ENCODE measurements around the gene FBXL15. TPM values are rescaled to one million over a fixed set of nuclear protein-coding genes. Genes with fewer than 3 reads are reported as not detected.

Gene FBXL15
- total and polyA plus RNA-seq, 2 of the 13 experiments (the other 11 are each of a cell fraction or from before 2014, with no cell fraction given), result 4.3 to 8.3 TPM

DNA sequence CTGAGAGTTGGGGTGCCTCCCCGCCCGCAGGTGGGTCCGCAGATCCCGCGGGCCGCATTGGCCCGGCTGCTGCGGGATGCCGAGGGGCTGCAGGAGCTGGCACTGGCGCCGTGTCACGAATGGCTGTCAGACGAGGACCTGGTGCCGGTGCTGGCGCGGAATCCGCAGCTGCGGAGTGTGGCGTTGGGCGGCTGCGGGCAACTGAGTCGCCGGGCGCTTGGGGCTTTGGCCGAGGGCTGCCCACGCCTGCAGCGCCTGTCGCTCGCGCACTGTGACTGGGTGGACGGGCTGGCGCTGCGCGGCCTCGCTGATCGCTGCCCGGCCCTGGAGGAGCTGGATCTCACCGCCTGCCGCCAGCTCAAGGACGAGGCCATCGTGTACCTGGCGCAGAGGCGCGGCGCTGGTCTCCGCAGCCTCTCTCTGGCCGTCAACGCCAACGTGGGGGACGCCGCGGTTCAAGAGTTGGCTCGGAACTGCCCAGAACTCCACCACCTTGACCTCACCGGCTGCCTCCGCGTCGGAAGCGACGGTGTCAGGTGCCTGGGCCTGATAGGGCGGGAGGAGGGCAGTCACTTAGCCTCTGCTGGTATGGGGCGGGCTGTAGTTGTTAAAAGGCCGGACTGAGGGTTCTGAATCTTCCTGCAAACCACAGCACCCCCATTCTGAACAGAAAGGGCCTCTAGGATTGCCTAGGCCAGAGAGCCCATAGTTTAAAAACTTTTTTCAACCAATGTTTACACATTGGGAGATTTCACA lies 1.3 kb downstream of the FBXL15 start (continued):
- TF ChIP-seq PITX1 (CRISPR knock-in tag; IDR thresholded peaks at IDR 0.05), result no peak; the same call in 1 of the 2 replicates
- no peak for TF ChIP-seq ATF1 (CRISPR knock-in tag; IDR thresholded peaks at IDR 0.05)
- TF ChIP-seq ZNF224 (CRISPR knock-in tag; IDR thresholded peaks at IDR 0.05), result no peak
- TF ChIP-seq, protein P1, sequence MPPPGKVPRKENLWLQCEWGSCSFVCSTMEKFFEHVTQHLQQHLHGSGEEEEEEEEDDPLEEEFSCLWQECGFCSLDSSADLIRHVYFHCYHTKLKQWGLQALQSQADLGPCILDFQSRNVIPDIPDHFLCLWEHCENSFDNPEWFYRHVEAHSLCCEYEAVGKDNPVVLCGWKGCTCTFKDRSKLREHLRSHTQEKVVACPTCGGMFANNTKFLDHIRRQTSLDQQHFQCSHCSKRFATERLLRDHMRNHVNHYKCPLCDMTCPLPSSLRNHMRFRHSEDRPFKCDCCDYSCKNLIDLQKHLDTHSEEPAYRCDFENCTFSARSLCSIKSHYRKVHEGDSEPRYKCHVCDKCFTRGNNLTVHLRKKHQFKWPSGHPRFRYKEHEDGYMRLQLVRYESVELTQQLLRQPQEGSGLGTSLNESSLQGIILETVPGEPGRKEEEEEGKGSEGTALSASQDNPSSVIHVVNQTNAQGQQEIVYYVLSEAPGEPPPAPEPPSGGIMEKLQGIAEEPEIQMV (CRISPR knock-in tag; IDR thresholded peaks at IDR 0.05; ENCODE audit: low read depth), result no peak
- no peak for TF ChIP-seq SATB2 (CRISPR knock-in tag; IDR thresholded peaks at IDR 0.05)
- no peak for TF ChIP-seq LCORL (IDR thresholded peaks at IDR 0.05)
- no peak for TF ChIP-seq LCORL (CRISPR knock-in tag; IDR thresholded peaks at IDR 0.05)
- TF ChIP-seq CAMTA2 (CRISPR knock-in tag; IDR thresholded peaks at IDR 0.05; ENCODE audit: borderline replicate concordance), result no peak
- TF ChIP-seq ZNF17 (CRISPR knock-in tag; IDR thresholded peaks at IDR 0.05), result peak; percentile 63; the same call in 1 of the 2 replicates
- no peak for TF ChIP-seq ZNF34 (CRISPR knock-in tag; IDR thresholded peaks at IDR 0.05; ENCODE audit: borderline replicate concordance)
- TF ChIP-seq ETV5 (CRISPR knock-in tag; IDR thresholded peaks at IDR 0.05; ENCODE audit: borderline replicate concordance), result no peak
- TF ChIP-seq KLF13 (CRISPR knock-in tag; IDR thresholded peaks at IDR 0.05), result no peak
- TF ChIP-seq, protein P2, sequence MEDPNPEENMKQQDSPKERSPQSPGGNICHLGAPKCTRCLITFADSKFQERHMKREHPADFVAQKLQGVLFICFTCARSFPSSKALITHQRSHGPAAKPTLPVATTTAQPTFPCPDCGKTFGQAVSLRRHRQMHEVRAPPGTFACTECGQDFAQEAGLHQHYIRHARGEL (CRISPR knock-in tag; IDR thresholded peaks at IDR 0.05), result no peak
- TF ChIP-seq SALL1 (CRISPR knock-in tag; IDR thresholded peaks at IDR 0.05), result 0 out of 2 replicates have a peak, but pooled peaks have one; percentile 12
- TF ChIP-seq ZSCAN21 (CRISPR knock-in tag; IDR thresholded peaks at IDR 0.05; ENCODE audit: borderline replicate concordance), result no peak
- no peak for TF ChIP-seq SRY (CRISPR knock-in tag; IDR thresholded peaks at IDR 0.05)
- TF ChIP-seq XBP1 (CRISPR knock-in tag; IDR thresholded peaks at IDR 0.05), result no peak
- no peak for TF ChIP-seq ZBTB7B (CRISPR knock-in tag; IDR thresholded peaks at IDR 0.05)
- TF ChIP-seq ZNF207 (IDR thresholded peaks at IDR 0.05; ENCODE audit: borderline replicate concordance), result no peak
- no peak for TF ChIP-seq SMC3 (IDR thresholded peaks at IDR 0.05; ENCODE audit: low read length)
- TF ChIP-seq, protein P3, sequence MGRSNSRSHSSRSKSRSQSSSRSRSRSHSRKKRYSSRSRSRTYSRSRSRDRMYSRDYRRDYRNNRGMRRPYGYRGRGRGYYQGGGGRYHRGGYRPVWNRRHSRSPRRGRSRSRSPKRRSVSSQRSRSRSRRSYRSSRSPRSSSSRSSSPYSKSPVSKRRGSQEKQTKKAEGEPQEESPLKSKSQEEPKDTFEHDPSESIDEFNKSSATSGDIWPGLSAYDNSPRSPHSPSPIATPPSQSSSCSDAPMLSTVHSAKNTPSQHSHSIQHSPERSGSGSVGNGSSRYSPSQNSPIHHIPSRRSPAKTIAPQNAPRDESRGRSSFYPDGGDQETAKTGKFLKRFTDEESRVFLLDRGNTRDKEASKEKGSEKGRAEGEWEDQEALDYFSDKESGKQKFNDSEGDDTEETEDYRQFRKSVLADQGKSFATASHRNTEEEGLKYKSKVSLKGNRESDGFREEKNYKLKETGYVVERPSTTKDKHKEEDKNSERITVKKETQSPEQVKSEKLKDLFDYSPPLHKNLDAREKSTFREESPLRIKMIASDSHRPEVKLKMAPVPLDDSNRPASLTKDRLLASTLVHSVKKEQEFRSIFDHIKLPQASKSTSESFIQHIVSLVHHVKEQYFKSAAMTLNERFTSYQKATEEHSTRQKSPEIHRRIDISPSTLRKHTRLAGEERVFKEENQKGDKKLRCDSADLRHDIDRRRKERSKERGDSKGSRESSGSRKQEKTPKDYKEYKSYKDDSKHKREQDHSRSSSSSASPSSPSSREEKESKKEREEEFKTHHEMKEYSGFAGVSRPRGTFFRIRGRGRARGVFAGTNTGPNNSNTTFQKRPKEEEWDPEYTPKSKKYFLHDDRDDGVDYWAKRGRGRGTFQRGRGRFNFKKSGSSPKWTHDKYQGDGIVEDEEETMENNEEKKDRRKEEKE (IDR thresholded peaks at IDR 0.05), result no peak
- TF ChIP-seq ZSCAN31 (CRISPR knock-in tag; IDR thresholded peaks at IDR 0.05; ENCODE audit: low read depth), result no peak
- TF ChIP-seq ZNF121 (CRISPR knock-in tag; IDR thresholded peaks at IDR 0.05), result no peak

Data from HepG2 (cell line).